IPS-15b (cell line): ENCODE results near the gene TMEM225B.

Source experiments
- H3K27me3 ChIP-seq: one replicate; pipeline ENCODE4 v1.6.1; 2013; ENCODE audit warnings: low read length; ENCODE audit not compliant: control insufficient read depth, insufficient read depth
- H3K36me3 ChIP-seq: one replicate; pipeline ENCODE4 v1.6.1; 2013; ENCODE audit warnings: low read length; ENCODE audit not compliant: control insufficient read depth, insufficient read depth
- H3K4me1 ChIP-seq: one replicate; pipeline ENCODE4 v1.6.1; 2013; ENCODE audit warnings: mild to moderate bottlenecking, low read length; ENCODE audit not compliant: control insufficient read depth, insufficient read depth
- H3K4me3 ChIP-seq: one replicate; pipeline ENCODE4 v1.5.1; 2013; ENCODE audit warnings: low read depth, low read length
- H3K9ac ChIP-seq: one replicate; pipeline ENCODE4 v1.6.1; 2013; ENCODE audit warnings: low read depth, mild to moderate bottlenecking, low read length
- H3K9me3 ChIP-seq: one replicate; pipeline ENCODE4 v1.6.1; 2013; ENCODE audit warnings: mild to moderate bottlenecking, low read length; ENCODE audit not compliant: control insufficient read depth, insufficient read depth

The TMEM225B gene

DNA sequence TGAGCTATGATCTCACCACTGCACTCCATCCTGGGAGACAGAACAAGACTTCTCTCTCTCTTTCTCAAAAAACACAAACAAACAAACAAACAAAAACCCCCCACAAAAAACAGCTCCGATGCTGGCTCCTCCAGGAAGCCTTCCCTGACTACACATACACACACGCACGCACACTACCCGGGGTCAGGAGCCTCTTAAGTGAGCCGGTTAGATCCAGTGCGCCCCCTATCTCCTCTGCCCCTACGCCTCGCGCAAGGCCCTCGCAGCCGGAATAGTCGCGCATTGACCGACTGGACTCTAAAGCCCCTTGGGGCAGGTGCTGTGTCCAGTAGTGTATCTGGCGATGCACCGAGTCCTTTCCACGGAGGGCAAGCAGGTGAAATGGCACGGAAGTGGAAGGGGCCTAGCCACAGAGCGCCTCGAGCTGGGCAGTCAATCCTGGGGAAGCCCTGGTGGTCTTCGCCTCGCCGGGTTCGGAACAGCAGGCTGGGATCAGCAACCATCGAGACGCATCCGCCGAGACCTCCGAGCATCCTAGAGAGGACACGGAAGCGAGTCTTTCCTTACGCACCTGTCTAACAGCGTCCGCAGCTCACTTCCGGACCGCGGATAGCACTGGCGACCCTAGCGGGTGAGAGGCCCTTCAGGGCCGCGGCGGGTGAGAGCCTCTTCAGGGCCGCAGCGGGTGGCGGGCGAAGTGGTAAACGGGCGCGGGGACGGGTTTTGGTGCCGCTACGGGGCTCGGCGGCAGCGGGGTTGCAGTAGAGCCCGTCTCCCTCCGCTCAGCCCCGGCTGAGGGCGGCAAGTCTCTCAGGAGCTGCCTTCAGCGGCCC lies 18.5 kb downstream of the TMEM225B start, which contains the start of gene ZSCAN25:
Gene ZSCAN25, plus strand, starts transcription at position 588 of the 833 bp plus-strand sequence. CDS start 2,661 bp downstream, outside the sequence.
- H3K9me3 ChIP-seq = no peaks in the 10 kb centered on the region
- H3K9ac ChIP-seq = peak within 1 kb of the TSS; percentile 89
- H3K4me3 ChIP-seq = peak within 1 kb of the TSS; percentile 88
- H3K27me3 ChIP-seq = no peaks in the 10 kb centered on the region
- peaks cover 25% of the 10 kb centered on the region for H3K36me3 ChIP-seq
- no peaks in the 10 kb centered on the region for H3K4me1 ChIP-seq

- Histone ChIP-seq H3K9ac (peak overlapping the region; percentile 89), H3K4me3 (peak overlapping the region; percentile 88), H3K4me1 (no peaks in the 10 kb centered on the region), H3K36me3 (peaks cover 29% of the 10 kb centered on the region), H3K27me3 (no peaks in the 10 kb centered on the region), H3K9me3 (no peaks in the 10 kb centered on the region)
Measured at GRCh38 chr7:99617192-99617781, 19.2 kb downstream of the TMEM225B start.

DNA sequence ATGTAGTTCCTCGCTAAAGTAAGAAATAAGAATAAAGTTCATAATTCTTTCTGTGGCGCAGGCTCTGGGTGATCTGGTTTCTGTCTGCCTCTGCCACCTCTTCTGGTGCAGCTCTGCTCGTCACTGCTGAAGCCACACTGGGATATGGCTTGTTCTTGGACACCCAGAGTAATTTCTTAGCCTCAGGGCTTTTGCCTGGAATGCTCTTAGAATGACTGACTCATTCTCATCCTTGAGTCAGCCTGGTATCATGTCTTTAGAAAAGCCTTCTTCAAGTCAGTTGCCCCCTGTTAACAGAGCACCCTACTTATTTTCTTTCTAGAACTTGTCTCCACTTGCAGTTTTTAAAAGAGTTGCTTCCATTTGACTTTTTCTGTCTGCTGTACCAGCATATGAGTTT lies 20.7 kb downstream of the TMEM225B start:
- Histone ChIP-seq H3K36me3 (peaks cover 40% of the 10 kb centered on the region), H3K27me3 (no peaks in the 10 kb centered on the region), H3K9ac (no peak overlapping the region), H3K4me1 (no peaks in the 10 kb centered on the region), H3K4me3 (no peak overlapping the region), H3K9me3 (no peaks in the 10 kb centered on the region)

DNA sequence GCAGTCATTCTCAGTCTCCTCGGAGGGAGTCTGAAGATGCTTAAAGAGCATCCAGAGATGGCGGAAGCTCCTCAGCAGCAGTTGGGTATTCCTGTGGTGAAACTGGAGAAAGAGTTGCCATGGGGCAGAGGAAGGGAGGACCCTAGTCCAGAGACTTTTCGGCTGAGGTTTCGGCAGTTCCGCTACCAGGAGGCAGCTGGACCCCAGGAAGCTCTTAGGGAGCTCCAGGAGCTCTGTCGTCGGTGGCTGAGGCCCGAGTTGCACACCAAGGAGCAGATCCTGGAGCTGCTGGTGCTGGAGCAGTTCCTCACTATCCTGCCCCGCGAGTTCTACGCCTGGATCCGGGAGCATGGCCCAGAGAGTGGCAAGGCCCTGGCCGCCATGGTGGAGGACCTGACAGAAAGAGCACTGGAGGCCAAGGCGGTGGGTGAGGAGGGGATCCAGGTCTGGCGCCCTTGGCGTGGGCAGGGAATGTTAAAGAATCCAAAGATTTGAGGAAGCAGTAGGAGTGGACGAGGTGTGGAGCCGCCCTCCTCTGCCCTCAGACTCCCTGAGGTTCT lies 21.6 kb downstream of the TMEM225B start:
- Histone ChIP-seq H3K27me3 (no peaks in the 10 kb centered on the region), H3K9me3 (no peaks in the 10 kb centered on the region), H3K4me3 (no peak overlapping the region), H3K36me3 (peaks cover 49% of the 10 kb centered on the region), H3K9ac (no peak overlapping the region), H3K4me1 (no peaks in the 10 kb centered on the region)

- H3K36me3 ChIP-seq = peaks cover 65% of the 10 kb centered on the region
- no peaks in the 10 kb centered on the region for H3K4me1 ChIP-seq
- no peak overlapping the region for H3K4me3 ChIP-seq
- no peaks in the 10 kb centered on the region for H3K27me3 ChIP-seq
- no peaks in the 10 kb centered on the region for H3K9me3 ChIP-seq
- no peak overlapping the region for H3K9ac ChIP-seq
Measured at GRCh38 chr7:99621271-99621670, 23.2 kb downstream of the TMEM225B start.

- Histone ChIP-seq H3K9me3 (no peaks in the 10 kb centered on the region), H3K36me3 (peaks cover 70% of the 10 kb centered on the region), H3K27me3 (no peaks in the 10 kb centered on the region), H3K4me3 (no peak overlapping the region), H3K9ac (no peak overlapping the region), H3K4me1 (no peaks in the 10 kb centered on the region)
Measured at GRCh38 chr7:99622596-99622995, 24.5 kb downstream of the TMEM225B start.

DNA sequence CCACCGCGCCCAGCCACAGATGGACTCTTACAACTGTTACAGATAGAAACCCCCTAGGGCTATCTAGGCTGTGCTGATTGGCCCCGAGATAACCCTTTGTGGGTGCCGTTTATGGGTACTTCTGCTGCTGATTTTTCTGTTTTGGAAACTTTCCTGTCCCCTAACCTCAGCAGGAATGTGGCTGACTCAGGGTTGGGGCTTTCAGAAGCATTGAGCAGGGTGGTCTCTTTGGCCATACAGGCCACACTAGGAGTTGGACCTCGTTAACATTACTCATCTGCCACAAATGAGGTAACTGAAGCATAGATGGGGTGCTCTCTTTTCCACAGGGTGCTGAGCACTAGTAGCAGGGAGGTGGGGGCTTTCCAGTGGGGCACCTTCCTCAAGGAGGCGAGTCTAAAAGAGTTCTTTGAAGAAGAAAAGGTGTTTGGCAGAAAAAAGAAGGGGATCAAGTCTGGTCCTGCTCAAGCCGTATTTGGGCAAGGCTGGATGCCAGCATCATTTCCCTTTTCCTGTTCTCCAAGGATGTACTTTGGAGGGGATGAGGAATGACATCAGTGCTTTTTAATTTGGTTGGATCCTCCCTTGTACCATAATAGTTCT lies 25.1 kb downstream of the TMEM225B start:
- no peak overlapping the region for H3K9ac ChIP-seq
- no peaks in the 10 kb centered on the region for H3K9me3 ChIP-seq
- no peaks in the 10 kb centered on the region for H3K27me3 ChIP-seq
- no peak overlapping the region for H3K4me3 ChIP-seq
- no peaks in the 10 kb centered on the region for H3K4me1 ChIP-seq
- H3K36me3 ChIP-seq = peaks cover 70% of the 10 kb centered on the region

DNA sequence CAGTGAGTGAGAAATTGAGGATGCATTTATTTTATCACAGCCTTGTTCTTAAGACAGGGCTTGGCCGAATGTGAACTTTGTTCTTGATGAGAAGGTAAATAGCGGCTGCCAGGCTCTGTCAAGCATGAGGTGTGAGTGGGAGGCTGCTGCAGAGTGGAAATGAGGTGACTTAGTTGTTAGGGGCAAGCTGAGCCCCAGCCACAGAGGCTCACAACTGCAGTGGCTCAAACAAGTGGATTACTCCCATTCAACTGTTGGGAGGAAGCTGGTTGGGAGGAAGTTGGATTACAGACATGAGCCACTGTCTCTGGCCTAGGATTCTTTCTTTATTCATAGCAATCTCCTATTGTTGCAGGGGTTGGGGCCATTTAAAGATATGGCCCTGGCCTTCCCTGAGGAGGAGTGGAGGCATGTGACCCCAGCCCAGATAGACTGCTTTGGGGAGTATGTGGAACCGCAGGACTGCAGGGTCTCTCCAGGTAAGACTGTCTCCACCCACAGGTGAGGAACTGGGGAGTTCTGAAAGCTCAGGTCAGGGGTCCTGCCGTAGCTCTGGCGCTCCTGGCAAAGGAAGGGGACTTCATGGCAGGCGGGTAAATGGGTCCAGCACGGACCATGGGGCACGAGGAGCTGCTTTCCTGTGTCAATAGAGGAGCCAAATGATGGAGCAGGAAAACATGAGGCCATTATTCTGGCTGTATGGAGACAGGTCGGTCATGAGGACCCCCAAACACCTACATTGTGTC lies 25.8 kb downstream of the TMEM225B start:
- Histone ChIP-seq H3K4me1 (peaks cover 4% of the 10 kb centered on the region), H3K9ac (no peak overlapping the region), H3K9me3 (no peaks in the 10 kb centered on the region), H3K36me3 (peaks cover 65% of the 10 kb centered on the region), H3K27me3 (no peaks in the 10 kb centered on the region), H3K4me3 (no peak overlapping the region)

- Histone ChIP-seq H3K4me3 (no peak overlapping the region), H3K9ac (no peak overlapping the region), H3K4me1 (peaks cover 4% of the 10 kb centered on the region), H3K27me3 (no peaks in the 10 kb centered on the region), H3K36me3 (peaks cover 62% of the 10 kb centered on the region), H3K9me3 (no peaks in the 10 kb centered on the region)
Measured at GRCh38 chr7:99624484-99624883, 26.4 kb downstream of the TMEM225B start.

DNA sequence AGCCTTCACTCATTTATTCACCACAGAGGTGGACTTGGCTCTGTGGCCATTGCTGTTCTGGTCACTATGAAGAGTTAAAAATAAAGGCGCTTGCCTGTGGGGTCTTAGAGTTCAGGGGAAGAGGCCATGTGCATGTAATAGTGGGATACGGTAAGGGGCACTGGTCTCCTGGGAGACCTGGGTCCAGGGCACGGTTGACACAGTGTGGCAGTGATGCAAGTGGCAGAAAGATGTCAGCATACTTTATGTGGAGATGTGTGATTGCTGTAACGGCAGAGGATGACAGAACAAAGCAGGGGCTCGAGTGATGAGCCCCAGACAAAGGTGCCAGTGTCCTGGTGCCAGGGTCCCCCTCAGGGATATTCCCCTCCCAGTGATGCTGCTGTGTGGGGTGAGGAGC lies 27.3 kb downstream of the TMEM225B start:
- Histone ChIP-seq H3K4me1 (peaks cover 4% of the 10 kb centered on the region), H3K4me3 (no peak overlapping the region), H3K9me3 (no peaks in the 10 kb centered on the region), H3K27me3 (no peaks in the 10 kb centered on the region), H3K9ac (no peak overlapping the region), H3K36me3 (peaks cover 62% of the 10 kb centered on the region)

DNA sequence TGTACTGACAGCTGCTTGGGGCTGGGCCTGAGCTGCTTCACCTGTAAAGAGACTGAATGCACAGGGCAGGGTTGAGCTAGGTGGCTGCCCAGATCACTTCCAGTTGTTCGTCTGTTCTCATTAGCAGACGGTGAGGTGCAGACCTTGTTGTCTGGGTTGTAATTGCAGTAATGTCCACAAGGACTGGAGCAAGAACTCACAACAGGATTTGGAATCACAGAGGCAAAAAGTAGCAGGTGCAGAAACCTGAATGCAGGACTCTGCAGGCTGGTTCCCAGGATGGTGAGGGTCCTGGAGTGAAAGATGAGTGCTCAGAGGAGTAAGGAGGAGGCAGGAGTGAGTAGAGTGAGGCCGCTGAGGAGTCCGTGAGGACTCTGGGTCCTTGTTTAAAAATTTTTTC lies 27.9 kb downstream of the TMEM225B start:
- Histone ChIP-seq H3K9me3 (no peaks in the 10 kb centered on the region), H3K9ac (no peak overlapping the region), H3K27me3 (no peaks in the 10 kb centered on the region), H3K4me3 (no peak overlapping the region), H3K36me3 (peaks cover 58% of the 10 kb centered on the region), H3K4me1 (peaks cover 4% of the 10 kb centered on the region)
